ENCODE measurements around the gene STAP1. TPM values are rescaled to one million over a fixed set of nuclear protein-coding genes. Genes with fewer than 3 reads are reported as not detected.
"Not testable (repeated sequence)": the region's sequence is repeated elsewhere in the genome, so short reads cannot be mapped to it uniquely, and the experiment has no call there.

The STAP1 gene
- polyA plus RNA-seq, 1 donor from 2014 or later: not detected

- H3K79me2 ChIP-seq (replicated peaks; ENCODE audit: insufficient read depth, low read length): no peaks in the 10 kb centered on the region
- TF ChIP-seq REST (IDR thresholded peaks at IDR 0.05; ENCODE audit: borderline replicate concordance) (no peak), EZH2 (IDR thresholded peaks at IDR 0.05; ENCODE audit: borderline replicate concordance, insufficient read depth, low read length, poor library complexity, severe bottlenecking) (no peak), SMC3 (conservative IDR thresholded peaks at IDR 0.05; ENCODE audit: poor library complexity) (no peak), RAD21 (conservative IDR thresholded peaks at IDR 0.05) (no peak), EP300 (conservative IDR thresholded peaks at IDR 0.05; ENCODE audit: poor library complexity, severe bottlenecking) (no peak), POLR2AphosphoS5 (IDR thresholded peaks at IDR 0.05) (no peak), MXI1 (conservative IDR thresholded peaks at IDR 0.05; ENCODE audit: poor library complexity, severe bottlenecking) (no peak), CTCF (IDR thresholded peaks at IDR 0.05; ENCODE audit: poor library complexity, severe bottlenecking) (no peak), TAF1 (IDR thresholded peaks at IDR 0.05; ENCODE audit: low read depth) (no peak)
- no peaks in the 10 kb centered on the region for H3K9me2 ChIP-seq (ENCODE audit: insufficient read depth, low read length)
Measured at GRCh38 chr4:67550857-67551256, 7.7 kb upstream of the STAP1 start.

GRCh38 chr4:67552146-67552792, 6.3 kb upstream of the STAP1 start:
- not testable (repeated sequence) for H3K27me3 ChIP-seq (ENCODE audit: insufficient read depth, low read depth, low read length); H4K20me1 ChIP-seq (ENCODE audit: insufficient read depth); H3K9me2 ChIP-seq (ENCODE audit: insufficient read depth, low read length); H3F3A ChIP-seq (ENCODE audit: insufficient read depth, low read length, poor library complexity, severe bottlenecking); H3K4me3 ChIP-seq (ENCODE audit: low read length); H3K4me2 ChIP-seq (ENCODE audit: low read length); H2AFZ ChIP-seq (ENCODE audit: low read depth, low read length); H3K79me2 ChIP-seq (replicated peaks; ENCODE audit: insufficient read depth, low read length); H3K9ac ChIP-seq (ENCODE audit: low read length); H3K9me3 ChIP-seq (ENCODE audit: low read length); H3K36me3 ChIP-seq (ENCODE audit: insufficient read depth, low read length); H3K27ac ChIP-seq (ENCODE audit: low read length)

More at GRCh38 chr4:67550857-67551256, 7.7 kb upstream of the STAP1 start:
- H3K27me3 ChIP-seq (ENCODE audit: insufficient read depth, low read depth, low read length): no peaks in the 10 kb centered on the region
- H3K9me3 ChIP-seq (ENCODE audit: low read length): no peaks in the 10 kb centered on the region
- H4K20me1 ChIP-seq (ENCODE audit: insufficient read depth): no peaks in the 10 kb centered on the region
- no peak overlapping the region for H3K4me2 ChIP-seq (ENCODE audit: low read length)
- H3K9ac ChIP-seq (ENCODE audit: low read length): no peak overlapping the region
- H3K27ac ChIP-seq (ENCODE audit: low read length): no peak overlapping the region
- H2AFZ ChIP-seq (ENCODE audit: low read depth, low read length): no peak overlapping the region
- no peaks in the 10 kb centered on the region for H3F3A ChIP-seq (ENCODE audit: insufficient read depth, low read length, poor library complexity, severe bottlenecking)
- H3K36me3 ChIP-seq (ENCODE audit: insufficient read depth, low read length): no peaks in the 10 kb centered on the region
- no peak overlapping the region for H3K4me3 ChIP-seq (ENCODE audit: low read length)

Data from neural cell (in vitro differentiated cells).